A549 (cell line): ENCODE results near the gene AEBP2. TPM values are rescaled to one million over a fixed set of nuclear protein-coding genes. Genes with fewer than 3 reads are reported as not detected.

ENCODE experiments used
- ATAC-seq, 2 experiments: fragments of 200-7000 bp in 1 of 2; fragments of >200 bp in 1 of 2; cut with Nextera tagmentation in 1 of 2; cut with Tn5 transposase in 1 of 2; 3 replicates each; pipeline versions ENCODE4 v1.8.0 to v1.9.1; 2018 to 2020; ENCODE audit warnings: mild to moderate bottlenecking in 1 of 2, moderate library complexity in 1 of 2
- CTCF ChIA-PET: fragments of 300-600 bp; sonication (Branson Sonifier 250); formaldehyde crosslinking; extraction: SDS; loops from one replicate; lab custom pipeline; 2021; ENCODE audit warnings: antibody characterized with exemption, inconsistent platforms; lab: Yijun Ruan, JAX
- POLR2A ChIA-PET: fragments of 350-600 bp; formaldehyde crosslinking; extraction: SDS; loops from one replicate; lab custom pipeline; 2021; ENCODE audit warnings: antibody characterized with exemption, inconsistent platforms; lab: Yijun Ruan, JAX
- DNase-seq, 2 experiments: peaks; one replicate each; pipeline versions ENCODE4 v3.0.0 to v3.0.0-alpha.2; 2011 to 2016; ENCODE audit warnings: low read depth in 1 of 2, low spot score in 1 of 2
- FAIRE-seq: peaks from 2 replicates; lab custom pipeline; 2011; peaks lifted over from hg19 to GRCh38; lab: Jason Lieb, UNC
- H3K27ac ChIP-seq, 2 experiments: fragments of >200 bp; sonication (Bioruptor Twin); formaldehyde crosslinking; 3 replicates each; pipeline ENCODE4 v1.5.1; 2016 to 2017
- H3K4me1 ChIP-seq: fragments of >200 bp; sonication (Bioruptor Twin); formaldehyde crosslinking; 3 replicates; pipeline ENCODE4 v1.6.1; 2016
- H3K4me2 ChIP-seq: fragments of >200 bp; sonication (Bioruptor Twin); formaldehyde crosslinking; 3 replicates; pipeline ENCODE4 v1.6.1; 2016
- H3K4me3 ChIP-seq: fragments of >200 bp; sonication (Bioruptor Twin); formaldehyde crosslinking; 3 replicates; pipeline ENCODE4 v1.5.1; 2016
- H3K9me3 ChIP-seq: fragments of >200 bp; sonication (Bioruptor Twin); formaldehyde crosslinking; 3 replicates; pipeline ENCODE4 v1.6.1; 2016
- ATOH8 ChIP-seq: fragments of 250-450 bp; sonication (Bioruptor Pico); IDR thresholded peaks from 2 replicates; pipeline ENCODE4 v1.5.0; 2020; ENCODE audit warnings: low read depth, mild to moderate bottlenecking, moderate library complexity
- CBX8 ChIP-seq: fragments of 200-600 bp; sonication (generic); IDR thresholded peaks from 2 replicates; pipeline ENCODE4 v1.6.1; 2016
- CHD2 ChIP-seq: fragments of 150-350 bp; IDR thresholded peaks from 2 replicates; pipeline ENCODE4 v1.6.1; 2014; ENCODE audit warnings: low read length; ENCODE audit not compliant: partially characterized antibody
- CHD4 ChIP-seq: fragments of 200-600 bp; sonication (generic); IDR thresholded peaks from 2 replicates; pipeline ENCODE4 v1.6.1; 2016; ENCODE audit warnings: antibody characterized with exemption, mild to moderate bottlenecking, borderline replicate concordance
- EHF ChIP-seq: fragments of 250-450 bp; sonication (Bioruptor Pico); IDR thresholded peaks from 2 replicates; pipeline ENCODE4 v1.5.0; 2020; ENCODE audit warnings: mild to moderate bottlenecking
- FOSL2 ChIP-seq, 2 experiments: fragments of 450-650 bp in 1 of 2; fragments of >200 bp in 1 of 2; sonication (Bioruptor Twin) in 1 of 2; formaldehyde crosslinking; IDR thresholded peaks; 2 replicates each; pipeline versions ENCODE4 v1.5.0 to v1.6.1; 2016 to 2020; ENCODE audit warnings: mild to moderate bottlenecking in 1 of 2, moderate library complexity in 1 of 2
- HDAC2 ChIP-seq: fragments of 200-600 bp; sonication (generic); IDR thresholded peaks from 2 replicates; pipeline ENCODE4 v1.6.1; 2016
- MYC ChIP-seq: IDR thresholded peaks from 2 replicates; pipeline ENCODE4 v1.6.1; 2012; ENCODE audit warnings: mild to moderate bottlenecking, inconsistent platforms, low read length, improper control_type of control experiment, borderline replicate concordance
- NFE2L2 ChIP-seq: fragments of 150-350 bp; conservative IDR thresholded peaks from 2 replicates; pipeline ENCODE4 v1.6.1; 2014; ENCODE audit warnings: low read length
- NPAS2 ChIP-seq: fragments of 250-450 bp; sonication (Bioruptor Pico); IDR thresholded peaks from 2 replicates; pipeline ENCODE4 v1.8.0; 2022; ENCODE audit warnings: mild to moderate bottlenecking, moderate library complexity, borderline replicate concordance
- POLR2A ChIP-seq: IDR thresholded peaks from 2 replicates; pipeline ENCODE4 v1.6.1; 2012; ENCODE audit warnings: mild to moderate bottlenecking, low read length
- RAD21 ChIP-seq, 2 experiments: fragments of >200 bp in 1 of 2; sonication (Bioruptor Twin) in 1 of 2; formaldehyde crosslinking in 1 of 2; IDR thresholded peaks in 1 of 2; conservative IDR thresholded peaks in 1 of 2; 2 replicates in 1 of 2; 3 replicates in 1 of 2; pipeline ENCODE4 v1.6.1; 2012 to 2018; ENCODE audit warnings: inconsistent platforms in 1 of 2
- RCOR1 ChIP-seq: fragments of 150-350 bp; IDR thresholded peaks from 2 replicates; pipeline ENCODE4 v1.6.1; 2014; ENCODE audit warnings: antibody characterized with exemption, low read length, low read depth
- REST ChIP-seq: fragments of 200-600 bp; sonication (generic); IDR thresholded peaks from 2 replicates; pipeline ENCODE4 v1.6.1; 2016; ENCODE audit warnings: antibody characterized with exemption, mild to moderate bottlenecking, moderate library complexity
- RNF2 ChIP-seq: fragments of 200-600 bp; sonication (generic); IDR thresholded peaks from 2 replicates; pipeline ENCODE4 v1.6.1; 2016; ENCODE audit warnings: low read depth, mild to moderate bottlenecking, antibody characterized with exemption, moderate library complexity, borderline replicate concordance
- TFCP2L1 ChIP-seq: fragments of 250-450 bp; sonication (Bioruptor Pico); IDR thresholded peaks from 2 replicates; pipeline ENCODE4 v1.5.0; 2021; ENCODE audit warnings: mild to moderate bottlenecking
- ZFP36 ChIP-seq: fragments of 450-650 bp; IDR thresholded peaks from 2 replicates; pipeline ENCODE4 v1.6.1; 2014; ENCODE audit warnings: borderline replicate concordance; ENCODE audit not compliant: partially characterized antibody
- ZNF302 ChIP-seq: fragments of 250-450 bp; sonication (Bioruptor Pico); IDR thresholded peaks from 2 replicates; pipeline ENCODE4 v1.9.0; 2021; ENCODE audit warnings: inconsistent platforms, mild to moderate bottlenecking, moderate library complexity
- ZSCAN20 ChIP-seq: fragments of 250-450 bp; sonication (Bioruptor Pico); IDR thresholded peaks from 2 replicates; pipeline ENCODE4 v1.8.0; 2022; ENCODE audit warnings: mild to moderate bottlenecking, moderate library complexity
- WGBS: methylation state at CpG from one replicate; pipeline ENCODE4 v1.1.6; 2017; ENCODE audit errors: missing lambda C conversion rate; 5-methylcytosine and 5-hydroxymethylcytosine counted together
- polyA plus RNA-seq, 4 experiments: library from polyadenylated mRNA; depleted of rRNA in 3 of 4; stranded (reverse); fragments of >200 nt; fragmentation: RNase III in 1 of 4; extraction: RNeasy Plus Mini Kit Qiagen cat#74134 plus additional on column Dnase treatment in 1 of 4; gene quantifications; 2 replicates in 3 of 4; 3 replicates in 1 of 4; pipeline ENCODE4 v1.2.3, GENCODE V29; 2011 to 2017
- TF ChIP-seq, protein P1 (sequence below): IDR thresholded peaks from 2 replicates; pipeline ENCODE4 v1.6.1; 2012
- TF ChIP-seq, protein P2 (sequence below): fragments of >200 bp; sonication (Bioruptor Twin); formaldehyde crosslinking; IDR thresholded peaks from 3 replicates; pipeline ENCODE4 v1.6.1; 2016
- TF ChIP-seq, protein P3 (sequence below): fragments of >200 bp; sonication (Bioruptor Twin); formaldehyde crosslinking; IDR thresholded peaks from 3 replicates; pipeline ENCODE4 v1.5.1; 2016
- TF ChIP-seq, protein P4 (sequence below): IDR thresholded peaks from 2 replicates; pipeline ENCODE4 v1.6.1; 2012

Gene AEBP2
- polyA plus RNA-seq, 2 of the 4 experiments (the other 2 are of a cell fraction), result 23.5 to 27.3 TPM

GRCh38 chr12:19546611-19547162 is 107.4 kb downstream of the AEBP2 start:
- Histone ChIP-seq H3K4me2 (no peak overlapping the region), H3K27ac (no peak overlapping the region), H3K9me3 (no peaks in the 10 kb centered on the region), H3K4me3 (no peak overlapping the region), H3K4me1 (no peaks in the 10 kb centered on the region)
- TF ChIP-seq CHD4, result no peak
- no peak for TF ChIP-seq POLR2A
- no peak for TF ChIP-seq FOSL2 (IDR thresholded peaks at IDR 0.05)
- no peak for TF ChIP-seq FOSL2 (CRISPR knock-in tag; IDR thresholded peaks at IDR 0.05)
- TF ChIP-seq ZFP36, result no peak
- TF ChIP-seq MYC, result no peak
- TF ChIP-seq, protein P1, sequence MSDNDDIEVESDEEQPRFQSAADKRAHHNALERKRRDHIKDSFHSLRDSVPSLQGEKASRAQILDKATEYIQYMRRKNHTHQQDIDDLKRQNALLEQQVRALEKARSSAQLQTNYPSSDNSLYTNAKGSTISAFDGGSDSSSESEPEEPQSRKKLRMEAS, result no peak
- no peak for TF ChIP-seq ZNF302
- 92% methylated on average over 7 of the region's 7 CpGs for WGBS
- ChIA-PET POLR2A (interaction anchor here (1.0 kb wide), 1 partner anchor 34 kb away, joined by 4 read pairs; no protein-coding TSS in a partner anchor), CTCF (interaction anchor here (0.9 kb wide), 1 partner anchor 25 kb away, joined by 3 read pairs; no protein-coding TSS in a partner anchor)
- FAIRE-seq (no peak), ATAC-seq (no peak), DNase-seq (no peak)

GRCh38 chr12:19547271-19547671 is 108.0 kb downstream of the AEBP2 start:
- H3K9me3 ChIP-seq, result no peaks in the 10 kb centered on the region
- H3K4me3 ChIP-seq, result no peak overlapping the region
- no peak overlapping the region for H3K27ac ChIP-seq
- CTCF ChIA-PET, result interaction anchor here (0.9 kb wide), 1 partner anchor 25 kb away, joined by 3 read pairs; no protein-coding TSS in a partner anchor
- H3K4me1 ChIP-seq, result no peaks in the 10 kb centered on the region
- DNase-seq, result no peak
- no peak overlapping the region for H3K4me2 ChIP-seq
- FAIRE-seq, result no peak
- POLR2A ChIA-PET, result interaction anchor here (1.0 kb wide), 1 partner anchor 34 kb away, joined by 4 read pairs; no protein-coding TSS in a partner anchor
- ATAC-seq, result no peak
- no peak for TF ChIP-seq RAD21 (conservative IDR thresholded peaks at IDR 0.05 in 1 of 2, IDR thresholded peaks at IDR 0.05 in 1 of 2)
- no peak for TF ChIP-seq CHD2
- no peak for TF ChIP-seq CBX8
- TF ChIP-seq NPAS2 (CRISPR knock-in tag), result no peak
- no peak for TF ChIP-seq RCOR1
- TF ChIP-seq, protein P2, sequence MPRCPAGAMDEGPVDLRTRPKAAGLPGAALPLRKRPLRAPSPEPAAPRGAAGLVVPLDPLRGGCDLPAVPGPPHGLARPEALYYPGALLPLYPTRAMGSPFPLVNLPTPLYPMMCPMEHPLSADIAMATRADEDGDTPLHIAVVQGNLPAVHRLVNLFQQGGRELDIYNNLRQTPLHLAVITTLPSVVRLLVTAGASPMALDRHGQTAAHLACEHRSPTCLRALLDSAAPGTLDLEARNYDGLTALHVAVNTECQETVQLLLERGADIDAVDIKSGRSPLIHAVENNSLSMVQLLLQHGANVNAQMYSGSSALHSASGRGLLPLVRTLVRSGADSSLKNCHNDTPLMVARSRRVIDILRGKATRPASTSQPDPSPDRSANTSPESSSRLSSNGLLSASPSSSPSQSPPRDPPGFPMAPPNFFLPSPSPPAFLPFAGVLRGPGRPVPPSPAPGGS, result no peak
- no peak for TF ChIP-seq ATOH8 (CRISPR knock-in tag)
- no peak for TF ChIP-seq RNF2
- no peak for TF ChIP-seq TFCP2L1
- no peak for TF ChIP-seq MYC
- TF ChIP-seq, protein P3, sequence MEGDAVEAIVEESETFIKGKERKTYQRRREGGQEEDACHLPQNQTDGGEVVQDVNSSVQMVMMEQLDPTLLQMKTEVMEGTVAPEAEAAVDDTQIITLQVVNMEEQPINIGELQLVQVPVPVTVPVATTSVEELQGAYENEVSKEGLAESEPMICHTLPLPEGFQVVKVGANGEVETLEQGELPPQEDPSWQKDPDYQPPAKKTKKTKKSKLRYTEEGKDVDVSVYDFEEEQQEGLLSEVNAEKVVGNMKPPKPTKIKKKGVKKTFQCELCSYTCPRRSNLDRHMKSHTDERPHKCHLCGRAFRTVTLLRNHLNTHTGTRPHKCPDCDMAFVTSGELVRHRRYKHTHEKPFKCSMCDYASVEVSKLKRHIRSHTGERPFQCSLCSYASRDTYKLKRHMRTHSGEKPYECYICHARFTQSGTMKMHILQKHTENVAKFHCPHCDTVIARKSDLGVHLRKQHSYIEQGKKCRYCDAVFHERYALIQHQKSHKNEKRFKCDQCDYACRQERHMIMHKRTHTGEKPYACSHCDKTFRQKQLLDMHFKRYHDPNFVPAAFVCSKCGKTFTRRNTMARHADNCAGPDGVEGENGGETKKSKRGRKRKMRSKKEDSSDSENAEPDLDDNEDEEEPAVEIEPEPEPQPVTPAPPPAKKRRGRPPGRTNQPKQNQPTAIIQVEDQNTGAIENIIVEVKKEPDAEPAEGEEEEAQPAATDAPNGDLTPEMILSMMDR, result no peak
- no peak for TF ChIP-seq POLR2A
- TF ChIP-seq FOSL2 (IDR thresholded peaks at IDR 0.05), result no peak
- TF ChIP-seq FOSL2 (CRISPR knock-in tag; IDR thresholded peaks at IDR 0.05), result no peak
- TF ChIP-seq, all 56 proteins: peak for 0

GRCh38 chr12:19548834-19549233 is 109.5 kb downstream of the AEBP2 start:
- TF ChIP-seq REST (no peak), ZSCAN20 (CRISPR knock-in tag) (no peak), EHF (CRISPR knock-in tag) (no peak), TFCP2L1 (no peak), HDAC2 (no peak), NFE2L2 (no peak)
- TF ChIP-seq, protein P4, sequence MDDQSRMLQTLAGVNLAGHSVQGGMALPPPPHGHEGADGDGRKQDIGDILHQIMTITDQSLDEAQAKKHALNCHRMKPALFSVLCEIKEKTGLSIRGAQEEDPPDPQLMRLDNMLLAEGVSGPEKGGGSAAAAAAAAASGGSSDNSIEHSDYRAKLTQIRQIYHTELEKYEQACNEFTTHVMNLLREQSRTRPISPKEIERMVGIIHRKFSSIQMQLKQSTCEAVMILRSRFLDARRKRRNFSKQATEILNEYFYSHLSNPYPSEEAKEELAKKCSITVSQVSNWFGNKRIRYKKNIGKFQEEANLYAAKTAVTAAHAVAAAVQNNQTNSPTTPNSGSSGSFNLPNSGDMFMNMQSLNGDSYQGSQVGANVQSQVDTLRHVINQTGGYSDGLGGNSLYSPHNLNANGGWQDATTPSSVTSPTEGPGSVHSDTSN, result no peak
- H3K4me3 ChIP-seq, result no peak overlapping the region
- WGBS, result 93% methylated on average over 4 of the region's 4 CpGs
- no peak overlapping the region for H3K4me2 ChIP-seq
- no peak for ATAC-seq
- H3K9me3 ChIP-seq, result no peaks in the 10 kb centered on the region
- ChIA-PET POLR2A (no interaction called here), CTCF (no interaction called here)
- no peak for FAIRE-seq
- no peak overlapping the region for H3K27ac ChIP-seq
- no peak for DNase-seq
- H3K4me1 ChIP-seq, result no peaks in the 10 kb centered on the region
